Liver (tissue), 9 donors: ENCODE data around the gene ARHGEF16. TPM values are rescaled to one million over a fixed set of nuclear protein-coding genes. Genes with fewer than 3 reads are reported as not detected.

Source experiments
- DNase-seq: peaks from one replicate; pipeline ENCODE4 v3.0.0-alpha.2; 2017; ENCODE audit warnings: low spot score
- H3K27ac ChIP-seq, 2 donors: one replicate each; pipeline ENCODE4 v1.7.0; 2013; ENCODE audit warnings: inconsistent platforms in 2 of 2, low read length in 2 of 2, control low read depth in 1 of 2, low read depth in 1 of 2, mild to moderate bottlenecking in 1 of 2
- H3K27me3 ChIP-seq, 4 donors: one replicate each; pipeline versions ENCODE4 v1.6.1 to v1.7.0; 2013; ENCODE audit warnings: low read length in 3 of 4, inconsistent platforms in 1 of 4, mild to moderate bottlenecking in 1 of 4, moderate library complexity in 1 of 4; ENCODE audit not compliant: control insufficient read depth in 4 of 4, insufficient read depth in 4 of 4
- H3K36me3 ChIP-seq, 4 donors: one replicate each; pipeline versions ENCODE4 v1.6.1 to v1.7.0; 2013; ENCODE audit warnings: low read length in 3 of 4, mild to moderate bottlenecking in 3 of 4, low read depth in 1 of 4, moderate library complexity in 1 of 4; ENCODE audit not compliant: control insufficient read depth in 4 of 4, insufficient read depth in 3 of 4
- H3K4me1 ChIP-seq, 4 donors: one replicate each; pipeline versions ENCODE4 v1.6.1 to v1.7.0; 2013; ENCODE audit warnings: low read length in 3 of 4, mild to moderate bottlenecking in 3 of 4, moderate library complexity in 1 of 4; ENCODE audit not compliant: control insufficient read depth in 4 of 4, insufficient read depth in 4 of 4
- H3K4me3 ChIP-seq, 3 donors: one replicate each; pipeline versions ENCODE4 v1.6.1 to v1.7.0; 2013; ENCODE audit warnings: low read length in 3 of 3, control low read depth in 1 of 3, low read depth in 1 of 3, mild to moderate bottlenecking in 1 of 3
- H3K9ac ChIP-seq, 2 donors: one replicate each; pipeline ENCODE4 v1.7.0; 2013; ENCODE audit warnings: low read length in 2 of 2, mild to moderate bottlenecking in 2 of 2, moderate library complexity in 2 of 2, control low read depth in 1 of 2, low read depth in 1 of 2
- H3K9me3 ChIP-seq, 4 donors: one replicate each; pipeline versions ENCODE4 v1.6.1 to v1.7.0; 2013; ENCODE audit warnings: low read length in 3 of 4; ENCODE audit not compliant: control insufficient read depth in 4 of 4
- ATF3 ChIP-seq: IDR thresholded peaks from 2 replicates; pipeline ENCODE4 v1.6.1; 2016; ENCODE audit warnings: antibody characterized with exemption
- CTCF ChIP-seq: fragments of 150-350 bp; IDR thresholded peaks from 2 replicates; pipeline ENCODE4 v1.5.1; 2017; ENCODE audit warnings: improper control_type of control experiment, low read depth, low read length; ENCODE audit not compliant: missing input control
- EGR1 ChIP-seq, 2 donors: IDR thresholded peaks; 2 replicates each; pipeline ENCODE4 v1.6.1; 2016 to 2018; ENCODE audit warnings: antibody characterized with exemption in 2 of 2, low read depth in 2 of 2
- FOXA1 ChIP-seq: IDR thresholded peaks from 2 replicates; pipeline ENCODE4 v1.6.1; 2016; ENCODE audit warnings: antibody characterized with exemption
- FOXA2 ChIP-seq: IDR thresholded peaks from 2 replicates; pipeline ENCODE4 v1.6.1; 2016; ENCODE audit warnings: antibody characterized with exemption
- GABPA ChIP-seq, 2 donors: IDR thresholded peaks in 1 of 2; conservative IDR thresholded peaks in 1 of 2; 2 replicates each; pipeline ENCODE4 v1.6.1; 2016; ENCODE audit warnings: antibody characterized with exemption in 2 of 2, mild to moderate bottlenecking in 1 of 2, moderate library complexity in 1 of 2
- HNF4A ChIP-seq, 2 donors: conservative IDR thresholded peaks; 2 replicates each; pipeline ENCODE4 v1.6.1; 2016; ENCODE audit warnings: antibody characterized with exemption in 2 of 2, mild to moderate bottlenecking in 2 of 2
- HNF4G ChIP-seq: IDR thresholded peaks from 2 replicates; pipeline ENCODE4 v1.6.1; 2016; ENCODE audit warnings: antibody characterized with exemption
- JUND ChIP-seq, 2 donors: IDR thresholded peaks; 2 replicates each; pipeline ENCODE4 v1.6.1; 2016; ENCODE audit warnings: antibody characterized with exemption in 2 of 2
- MAX ChIP-seq: IDR thresholded peaks from 2 replicates; pipeline ENCODE4 v1.6.1; 2016; ENCODE audit warnings: antibody characterized with exemption
- NR2F2 ChIP-seq: IDR thresholded peaks from 2 replicates; pipeline ENCODE4 v1.6.1; 2016; ENCODE audit warnings: antibody characterized with exemption
- RAD21 ChIP-seq, 2 donors: IDR thresholded peaks; 2 replicates each; pipeline ENCODE4 v1.6.1; 2016; ENCODE audit warnings: antibody characterized with exemption in 2 of 2, mild to moderate bottlenecking in 2 of 2
- REST ChIP-seq: IDR thresholded peaks from 2 replicates; pipeline ENCODE4 v1.6.1; 2016; ENCODE audit warnings: antibody characterized with exemption, mild to moderate bottlenecking
- RXRA ChIP-seq, 2 donors: IDR thresholded peaks; 2 replicates each; pipeline ENCODE4 v1.6.1; 2017 to 2018; ENCODE audit warnings: antibody characterized with exemption in 2 of 2, mild to moderate bottlenecking in 1 of 2
- SP1 ChIP-seq: IDR thresholded peaks from 2 replicates; pipeline ENCODE4 v1.6.1; 2018; ENCODE audit warnings: antibody characterized with exemption, mild to moderate bottlenecking
- TAF1 ChIP-seq: conservative IDR thresholded peaks from 2 replicates; pipeline ENCODE4 v1.6.1; 2016; ENCODE audit warnings: antibody characterized with exemption, mild to moderate bottlenecking
- YY1 ChIP-seq: IDR thresholded peaks from 2 replicates; pipeline ENCODE4 v1.6.1; 2016; ENCODE audit warnings: antibody characterized with exemption, mild to moderate bottlenecking
- ZBTB33 ChIP-seq: IDR thresholded peaks from 2 replicates; pipeline ENCODE4 v1.6.1; 2016; ENCODE audit warnings: antibody characterized with exemption
- WGBS: extraction: QIAGEN DNeasy Blood & Tissue Kit; methylation state at CpG from one replicate; pipeline ENCODE4 v1.1.7; 2013; 5-methylcytosine and 5-hydroxymethylcytosine counted together
- polyA plus RNA-seq, 2 donors: library from polyadenylated mRNA; stranded (reverse) in 1 of 2; unstranded in 1 of 2; fragments of 200-250 nt in 1 of 2; fragments of >200 nt in 1 of 2; fragmentation: Nextera tagmentation in 1 of 2; extraction: Ambion mirVana in 1 of 2; gene quantifications; one replicate each; pipeline versions ENCODE4 v1.2.1 to v1.2.3, GENCODE V29; 2013 to 2015
- total RNA-seq, 2 donors: library from RNA; depleted of rRNA; stranded (reverse); fragments of >200 nt; gene quantifications; one replicate each; pipeline ENCODE4 v1.2.3, GENCODE V29; 2014
- donor health status: healthy.
- donor health status: healthy.
- donor health status: healthy.
- donor health status: healthy.
- donor health status: healthy.

ARHGEF16 gene
- total and polyA plus RNA-seq, 4 donors: 0.65 to 5.6 (median 2.8) TPM

- WGBS: 93% methylated on average over 16 of the region's 16 CpGs
- Histone ChIP-seq H3K9me3 (no peaks in the 10 kb centered on the region), H3K4me3 (no peak overlapping the region), H3K36me3 (no peaks in the 10 kb centered on the region), H3K9ac (no peak overlapping the region), H3K4me1 (no peaks in the 10 kb centered on the region), H3K27ac (no peak overlapping the region), H3K27me3 (no peaks in the 10 kb centered on the region)
- TF ChIP-seq EGR1 (IDR thresholded peaks at IDR 0.05; ENCODE audit: low read depth in 2 of 2) (no peak), HNF4G (no peak), HNF4A (conservative IDR thresholded peaks at IDR 0.05) (no peak), FOXA2 (no peak), SP1 (no peak), ZBTB33 (no peak), GABPA (IDR thresholded peaks at IDR 0.05 in 1 of 2, conservative IDR thresholded peaks at IDR 0.05 in 1 of 2) (no peak), TAF1 (no peak), FOXA1 (no peak), CTCF (no peak), ATF3 (no peak), JUND (IDR thresholded peaks at IDR 0.05) (no peak), RXRA (IDR thresholded peaks at IDR 0.05) (no peak), YY1 (no peak), NR2F2 (no peak), RAD21 (IDR thresholded peaks at IDR 0.05) (no peak), MAX (no peak), REST (no peak)
- DNase-seq: no peak
Measured at GRCh38 chr1:3521426-3521825, 67.0 kb downstream of the ARHGEF16 start.

GRCh38 chr1:3522112-3522511 is 67.6 kb downstream of the ARHGEF16 start:
- H3K27ac ChIP-seq: no peak overlapping the region
- H3K4me1 ChIP-seq: no peaks in the 10 kb centered on the region
- no peak overlapping the region for H3K9ac ChIP-seq
- H3K36me3 ChIP-seq: no peaks in the 10 kb centered on the region
- no peaks in the 10 kb centered on the region for H3K9me3 ChIP-seq
- no peaks in the 10 kb centered on the region for H3K27me3 ChIP-seq
- no peak overlapping the region for H3K4me3 ChIP-seq
- WGBS: 94% methylated on average over 13 of the region's 13 CpGs
- DNase-seq: no peak
- no peak for TF ChIP-seq GABPA (IDR thresholded peaks at IDR 0.05 in 1 of 2, conservative IDR thresholded peaks at IDR 0.05 in 1 of 2)
- no peak for TF ChIP-seq EGR1 (IDR thresholded peaks at IDR 0.05; ENCODE audit: low read depth in 2 of 2)
- no peak for TF ChIP-seq TAF1
- no peak for TF ChIP-seq FOXA1
- no peak for TF ChIP-seq YY1
- TF ChIP-seq CTCF: no peak
